ENCODE measurements around the gene SLC16A1.

- TF ChIP-seq CTCF (conservative IDR thresholded peaks at IDR 0.05; ENCODE audit: low read length) = no peak
- TF ChIP-seq EZH2phosphoT487 (IDR thresholded peaks at IDR 0.05; ENCODE audit: borderline replicate concordance) = no peak
Observed at GRCh38 chr1:112982853-112983536, 27.0 kb upstream of the SLC16A1 start.
